HTERT RPE-1 (cell line): ENCODE measurements around the gene KRTAP5-2.
"Not testable (repeated sequence)": the region's sequence is repeated elsewhere in the genome, so short reads cannot be mapped to it uniquely, and the experiment has no call there.

Experiments used
- in situ Hi-C: fragments of 300-500 bp; cut with MboI; formaldehyde crosslinking; loops from 4 replicates; pipeline ENCODE4 v1.14.3; 2020; ENCODE audit warnings: low sequenced_read_pairs

Gene KRTAP5-2

GRCh38 chr11:1597994-1598380 is at the start of gene KRTAP5-2:
Gene KRTAP5-2, minus strand, starts transcription at chr11:1598294. Its CDS starts 44 bp downstream, at chr11:1598250.
- in situ Hi-C loops: no loop called here

DNA sequence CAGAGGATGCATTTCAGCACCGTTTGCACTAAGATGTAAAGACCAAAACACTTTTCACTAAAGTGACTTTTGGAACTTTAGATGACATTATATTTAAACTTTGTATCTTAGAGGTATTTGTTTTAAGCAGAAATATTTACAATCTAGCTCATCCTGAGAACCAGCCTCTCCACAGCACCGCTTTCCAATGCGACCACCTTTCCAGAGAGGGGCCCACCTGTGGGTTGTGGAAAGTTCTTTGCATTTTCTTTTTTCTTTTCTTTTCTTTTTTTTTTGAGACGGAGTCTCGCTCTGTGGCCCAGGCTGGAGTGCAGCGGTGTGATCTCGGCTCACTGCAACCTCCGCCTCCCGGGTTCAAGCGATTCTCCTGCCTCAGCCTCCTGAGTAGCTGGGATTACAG is 48.4 kb upstream of the KRTAP5-2 start:
- in situ Hi-C loops: not testable (repeated sequence)

DNA sequence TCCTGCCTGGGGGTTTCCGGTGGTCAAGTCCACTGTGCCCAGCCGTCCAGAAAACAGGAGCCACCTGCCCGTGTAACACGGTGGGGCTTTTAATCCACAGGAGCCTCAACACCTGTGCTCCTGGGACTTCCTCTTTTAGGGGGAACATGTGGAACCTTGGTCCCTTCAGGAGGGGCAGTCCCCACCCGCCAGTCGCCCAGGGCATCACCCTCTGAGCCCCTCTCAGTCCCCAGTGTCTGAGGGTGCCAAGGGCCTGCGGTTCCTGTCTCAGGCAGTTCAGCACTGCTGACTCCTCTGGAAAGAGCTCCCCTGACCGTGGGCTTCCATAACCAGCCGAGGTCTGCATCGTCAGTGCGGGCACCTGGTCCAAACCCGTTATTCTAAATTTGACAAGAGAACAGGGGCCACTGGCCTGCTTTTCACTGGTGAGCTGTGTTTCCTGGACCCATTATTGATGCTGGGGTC is 47.3 kb upstream of the KRTAP5-2 start:
- in situ Hi-C loops: no loop called here

GRCh38 chr11:1644601-1645356 is 46.7 kb upstream of the KRTAP5-2 start:
- in situ Hi-C loops: no loop called here

- in situ Hi-C loops: no loop called here
Observed at GRCh38 chr11:1643146-1643690, 45.1 kb upstream of the KRTAP5-2 start.

DNA sequence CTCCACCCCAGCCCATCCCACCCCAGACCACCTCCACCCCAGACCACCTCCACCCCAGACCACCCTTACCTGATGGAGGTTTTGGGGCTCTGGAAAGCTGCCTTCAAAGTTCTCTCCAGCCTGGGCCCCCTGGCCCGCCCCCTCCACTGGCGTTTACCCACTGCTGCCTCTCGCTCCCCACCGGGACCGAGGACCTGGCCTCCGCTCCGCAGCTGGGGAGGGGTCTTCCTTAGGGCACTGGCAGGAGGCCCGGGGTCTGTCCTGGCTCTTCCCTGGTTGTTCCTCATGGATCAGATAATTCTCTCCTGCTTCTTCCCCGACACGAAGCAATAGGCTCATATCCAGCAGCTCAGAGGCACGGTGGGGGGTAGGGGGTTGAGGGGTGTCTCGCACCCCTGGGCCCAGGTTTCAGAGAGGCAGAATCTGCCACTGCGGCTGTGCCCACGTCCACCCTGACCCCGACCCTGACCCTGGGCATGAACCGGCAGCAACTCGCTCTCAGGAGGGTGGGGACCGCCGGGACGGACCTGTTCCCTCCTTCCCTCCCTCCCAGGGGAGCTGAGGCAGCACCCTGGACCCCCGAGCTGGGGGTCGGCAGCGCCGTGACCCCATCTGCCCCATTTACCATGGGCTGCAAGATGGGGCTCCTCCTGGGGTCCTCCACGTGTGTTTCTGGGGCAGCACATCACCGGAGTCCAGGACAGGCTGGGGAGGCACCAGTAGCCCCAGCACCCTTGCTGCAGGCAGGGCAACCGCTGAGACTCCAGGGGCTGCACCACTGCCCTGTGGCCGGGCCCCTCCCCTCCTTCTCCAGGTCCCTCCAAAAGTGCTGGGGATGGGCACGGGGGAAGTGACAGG is 44.4 kb upstream of the KRTAP5-2 start:
- in situ Hi-C loops: no loop called here

DNA sequence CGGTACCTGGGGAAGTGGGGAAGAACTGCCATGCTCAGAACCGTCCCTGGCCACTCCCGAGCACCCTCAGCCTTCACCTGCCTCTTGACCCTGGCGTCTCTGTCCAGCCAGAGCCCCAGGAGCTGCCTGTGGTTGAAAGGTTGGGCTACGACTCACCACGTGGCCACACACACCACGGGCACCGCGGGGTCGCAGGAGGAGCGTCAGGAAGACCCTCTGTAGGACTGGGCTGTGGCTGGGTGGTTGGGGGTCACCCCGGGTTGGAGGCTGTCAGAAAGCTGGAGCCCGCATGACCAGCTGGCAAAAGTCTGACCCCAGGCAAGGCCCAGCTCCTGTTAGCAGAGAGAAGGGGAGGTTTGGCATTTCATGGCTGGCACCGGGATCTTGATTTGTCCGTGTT is 43.0 kb upstream of the KRTAP5-2 start:
- in situ Hi-C loops: no loop called here

- in situ Hi-C loops: no loop called here
Observed at GRCh38 chr11:1640076-1640946, 42.2 kb upstream of the KRTAP5-2 start.

DNA sequence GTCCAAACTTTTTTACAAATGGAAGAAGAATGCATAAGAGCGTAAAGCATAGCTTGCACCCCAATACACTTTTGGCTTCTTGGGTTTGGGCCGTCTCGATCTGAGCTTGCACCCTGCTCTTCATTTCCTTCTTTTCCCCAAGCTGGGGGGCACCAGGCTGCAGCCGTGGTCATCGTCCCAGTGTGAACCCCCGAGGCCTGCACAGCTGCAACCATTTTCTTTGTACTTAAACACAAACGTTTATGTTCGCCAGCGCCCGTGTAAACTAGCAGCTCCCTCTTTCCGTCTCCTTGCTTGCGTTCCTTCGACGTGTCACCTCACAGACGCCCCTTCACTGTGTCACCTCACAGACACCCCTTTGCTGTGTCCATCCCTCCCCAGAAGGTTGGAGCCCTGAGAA is 41.6 kb upstream of the KRTAP5-2 start:
- in situ Hi-C loops: no loop called here

DNA sequence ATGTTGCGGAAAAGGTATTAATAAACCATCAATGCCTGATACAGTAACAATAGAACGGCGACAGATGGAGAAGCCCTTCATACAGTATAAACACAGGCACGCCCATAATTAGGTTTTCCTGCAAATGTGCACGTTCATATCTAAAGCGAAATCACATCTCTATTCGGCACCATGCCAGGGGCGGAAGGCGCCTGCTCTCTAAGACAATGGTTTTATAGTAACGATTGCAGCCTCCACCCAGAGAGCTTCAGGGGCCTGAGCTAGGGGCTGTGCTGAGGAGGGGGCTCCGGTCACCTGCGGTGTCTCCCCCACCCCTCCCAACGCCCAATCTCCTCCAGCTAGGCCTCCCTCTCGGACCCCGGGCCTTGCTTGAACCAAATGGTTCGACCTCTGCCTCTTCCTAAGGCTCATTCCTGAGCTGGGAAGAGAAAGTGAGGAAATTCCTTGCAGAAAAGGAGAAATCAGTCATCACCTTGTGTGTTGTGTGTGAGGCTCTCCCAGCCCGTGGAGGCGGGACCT is 41.1 kb upstream of the KRTAP5-2 start:
- in situ Hi-C loops: no loop called here

GRCh38 chr11:1638344-1638743 is 40.2 kb upstream of the KRTAP5-2 start:
- in situ Hi-C loops: no loop called here

- in situ Hi-C loops: no loop called here
Observed at GRCh38 chr11:1637628-1638027, 39.5 kb upstream of the KRTAP5-2 start.

DNA sequence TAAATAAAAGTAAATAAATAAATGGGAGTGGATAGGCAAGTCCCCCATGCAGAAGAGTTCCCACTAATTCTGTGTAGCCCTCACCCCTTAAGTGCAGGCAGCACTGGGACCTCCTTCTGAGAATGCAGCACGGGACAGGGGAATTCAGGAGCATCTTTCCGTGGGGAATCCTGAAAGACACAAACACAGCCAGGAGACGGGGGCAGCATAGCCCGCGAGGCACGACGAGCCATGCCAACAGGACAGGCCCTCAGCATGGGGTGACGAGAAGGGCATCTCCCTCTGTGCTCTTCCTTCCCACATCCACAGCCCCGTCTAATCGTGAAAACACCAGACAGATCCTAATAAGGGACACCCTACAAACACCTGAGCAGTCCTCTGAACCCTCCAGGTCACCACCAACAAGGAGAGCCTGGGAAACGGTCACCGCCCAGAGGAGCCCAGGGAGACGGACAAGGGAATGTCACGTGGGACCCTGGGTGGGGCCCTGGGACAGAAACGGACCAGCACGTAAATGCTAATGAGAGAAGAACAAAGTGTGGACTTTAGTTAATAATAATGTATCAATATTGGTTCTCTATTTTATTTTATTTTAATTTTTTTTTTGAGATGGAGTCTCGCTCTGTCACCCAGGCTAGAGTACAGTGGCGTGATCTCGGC is 38.3 kb upstream of the KRTAP5-2 start:
- in situ Hi-C loops: no loop called here

DNA sequence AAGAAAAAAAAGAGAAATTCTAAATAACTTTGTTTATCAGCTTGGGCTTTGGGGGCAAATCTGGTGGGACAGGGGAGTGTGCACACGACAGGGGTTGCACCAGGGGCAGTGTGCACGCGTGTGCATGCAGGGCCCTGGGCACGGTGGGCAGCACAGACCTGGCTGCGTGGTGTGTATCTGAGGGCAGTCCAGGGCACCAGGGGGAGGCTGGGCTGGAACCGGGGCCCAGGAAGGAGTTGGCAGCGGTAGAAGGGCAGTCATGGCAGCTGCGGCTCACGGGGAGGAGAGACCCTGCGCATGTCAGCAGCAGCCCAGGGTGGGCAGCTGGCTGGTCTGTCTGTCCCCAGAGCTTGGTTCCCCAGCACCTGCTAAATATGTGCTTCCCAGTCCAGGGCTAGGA is 35.8 kb upstream of the KRTAP5-2 start:
- in situ Hi-C loops: no loop called here

DNA sequence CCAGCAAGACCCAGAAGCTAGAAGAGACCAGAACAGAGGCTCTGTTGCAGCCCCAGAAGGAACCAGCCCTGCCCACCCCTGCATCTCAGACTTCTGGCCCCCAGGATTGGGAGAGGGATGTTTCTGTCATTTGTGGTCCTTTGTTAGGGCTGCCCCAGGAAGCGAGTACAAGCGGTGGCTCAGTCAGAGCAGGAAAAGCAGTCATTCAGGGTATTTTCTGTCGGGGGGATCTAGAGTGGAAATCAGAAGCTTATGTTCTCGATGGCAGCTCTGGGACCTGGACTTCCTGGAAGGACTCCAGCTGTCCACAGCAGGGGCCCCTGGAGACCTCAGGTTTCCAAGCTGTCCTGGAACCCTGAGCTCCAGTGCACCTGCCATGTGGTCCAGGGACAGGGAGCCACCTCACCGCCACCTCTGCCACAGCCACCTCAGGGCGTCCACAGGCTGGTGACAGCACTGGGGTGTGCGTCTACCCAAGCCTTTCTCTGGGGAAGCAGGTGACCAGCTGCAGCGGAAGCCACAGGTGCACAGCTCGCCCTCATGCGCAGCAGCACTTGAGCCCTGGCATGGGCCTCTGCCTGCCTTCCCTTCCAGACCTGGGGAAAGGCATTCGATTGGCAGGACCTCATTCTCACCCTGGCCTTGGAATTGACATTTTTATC is 34.1 kb upstream of the KRTAP5-2 start:
- in situ Hi-C loops: no loop called here

GRCh38 chr11:1631066-1631568 is 33.0 kb upstream of the KRTAP5-2 start:
- in situ Hi-C loops: no loop called here

DNA sequence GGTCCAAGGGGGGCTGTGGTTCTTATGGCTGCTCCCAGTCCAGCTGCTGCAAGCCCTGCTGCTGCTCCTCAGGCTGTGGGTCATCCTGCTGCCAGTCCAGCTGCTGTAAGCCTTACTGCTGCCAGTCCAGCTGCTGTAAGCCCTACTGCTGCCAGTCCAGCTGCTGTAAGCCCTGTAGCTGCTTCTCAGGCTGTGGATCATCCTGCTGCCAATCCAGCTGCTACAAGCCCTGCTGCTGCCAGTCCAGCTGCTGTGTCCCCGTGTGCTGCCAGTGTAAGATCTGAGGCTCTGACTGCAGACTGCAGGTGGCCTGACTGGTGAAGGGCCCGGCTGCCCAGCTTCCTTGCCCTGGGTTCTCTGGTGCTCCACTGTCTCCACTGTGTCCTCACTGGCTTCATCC is 32.2 kb upstream of the KRTAP5-2 start:
- in situ Hi-C loops: no loop called here

GRCh38 chr11:1629326-1630185 is 31.5 kb upstream of the KRTAP5-2 start, which contains the start of gene KRTAP5-5:
Gene KRTAP5-5, plus strand, starts transcription at chr11:1629775. Its CDS starts 66 bp downstream, at chr11:1629841.
- in situ Hi-C loops: no loop called here
